CD14-positive monocyte (primary cell): ENCODE data around the gene GCDH. TPM values are rescaled to one million over a fixed set of nuclear protein-coding genes. Genes with fewer than 3 reads are reported as not detected.

ENCODE experiments used
- DNase-seq, 3 donors: peaks; one replicate each; pipeline ENCODE4 v3.0.0-alpha.2; 2011 to 2022
- H2AFZ ChIP-seq: 2 replicates; pipeline ENCODE4 v1.6.0; 2012; ENCODE audit warnings: mild to moderate bottlenecking, low read depth, low read length, inconsistent platforms; ENCODE audit not compliant: insufficient read depth, poor library complexity, severe bottlenecking
- H3K27ac ChIP-seq, 2 donors: 1 replicate in 1 of 2; 2 replicates in 1 of 2; pipeline ENCODE4 v1.5.1; 2012 to 2013; ENCODE audit warnings: low read length in 2 of 2, control low read depth in 1 of 2, inconsistent platforms in 1 of 2, low read depth in 1 of 2, mild to moderate bottlenecking in 1 of 2
- H3K27me3 ChIP-seq, 2 donors: one replicate each; pipeline versions ENCODE4 v1.6.0 to v1.6.1; 2011 to 2013; ENCODE audit warnings: low read length in 2 of 2; ENCODE audit not compliant: control insufficient read depth in 2 of 2, insufficient read depth in 2 of 2
- H3K36me3 ChIP-seq, 2 donors: replicated peaks in 1 of 2; 1 replicate in 1 of 2; 2 replicates in 1 of 2; pipeline versions ENCODE4 v1.5.1 to v1.6.1; 2012 to 2013; ENCODE audit warnings: low read length in 2 of 2, control low read depth in 1 of 2, inconsistent platforms in 1 of 2, mild to moderate bottlenecking in 1 of 2; ENCODE audit not compliant: insufficient read depth in 2 of 2, control insufficient read depth in 1 of 2
- H3K4me1 ChIP-seq, 2 donors: 1 replicate in 1 of 2; 2 replicates in 1 of 2; pipeline versions ENCODE4 v1.5.1 to v1.6.1; 2012 to 2013; ENCODE audit warnings: low read length in 2 of 2, control low read depth in 1 of 2, inconsistent platforms in 1 of 2, mild to moderate bottlenecking in 1 of 2, moderate library complexity in 1 of 2; ENCODE audit not compliant: insufficient read depth in 2 of 2, control insufficient read depth in 1 of 2
- H3K4me2 ChIP-seq: replicated peaks from 2 replicates; pipeline ENCODE3; 2012; ENCODE audit warnings: low read length, moderate library complexity, mild to moderate bottlenecking; ENCODE audit not compliant: poor library complexity, severe bottlenecking; ENCODE audit errors: extremely low read depth
- H3K4me3 ChIP-seq, 3 experiments: fragments of 200-600 bp in 1 of 3; sonication (generic) in 1 of 3; replicated peaks in 1 of 3; 1 replicate in 2 of 3; 2 replicates in 1 of 3; pipeline ENCODE4 v1.5.1; 2011 to 2013; ENCODE audit warnings: low read length in 3 of 3, mild to moderate bottlenecking in 3 of 3, control low read depth in 2 of 3, low read depth in 2 of 3, inconsistent platforms in 1 of 3, moderate library complexity in 1 of 3
- H3K79me2 ChIP-seq: 2 replicates; pipeline ENCODE4 v1.6.0; 2012; ENCODE audit warnings: mild to moderate bottlenecking, control low read depth, inconsistent platforms, low read length, moderate library complexity; ENCODE audit not compliant: insufficient read depth
- H3K9ac ChIP-seq: 2 replicates; pipeline ENCODE4 v1.6.0; 2017; ENCODE audit warnings: low read length, mild to moderate bottlenecking; ENCODE audit not compliant: insufficient read depth, poor library complexity, severe bottlenecking
- H3K9me3 ChIP-seq, 2 donors: replicated peaks in 1 of 2; 1 replicate in 1 of 2; 2 replicates in 1 of 2; pipeline versions ENCODE4 v1.5.1 to v1.6.1; 2012 to 2013; ENCODE audit warnings: low read length in 2 of 2, control low read depth in 1 of 2; ENCODE audit not compliant: control insufficient read depth in 1 of 2, insufficient read depth in 1 of 2
- H4K20me1 ChIP-seq: 2 replicates; pipeline ENCODE4 v1.6.0; 2012; ENCODE audit warnings: mild to moderate bottlenecking, low read length, control low read depth, moderate library complexity; ENCODE audit not compliant: insufficient read depth
- H3K27ac Mint-ChIP-seq, 7 donors: one replicate each; pipeline ENCODE4 v1.8.0; 2020; ENCODE audit warnings: mild to moderate bottlenecking in 7 of 7, mixed read lengths in 7 of 7, moderate library complexity in 6 of 7, inconsistent platforms in 2 of 7
- H3K27me3 Mint-ChIP-seq, 3 donors: one replicate each; pipeline ENCODE4 v1.8.0; 2021 to 2022; ENCODE audit warnings: low read depth in 3 of 3, mild to moderate bottlenecking in 3 of 3, mixed read lengths in 3 of 3, moderate library complexity in 3 of 3, inconsistent platforms in 1 of 3
- H3K36me3 Mint-ChIP-seq, 2 donors: one replicate each; pipeline ENCODE4 v1.8.0; 2020; ENCODE audit warnings: mixed read lengths in 2 of 2, inconsistent platforms in 1 of 2, mild to moderate bottlenecking in 1 of 2
- H3K4me1 Mint-ChIP-seq: one replicate; pipeline ENCODE4 v1.8.0; 2020; ENCODE audit warnings: mild to moderate bottlenecking, mixed read lengths
- H3K4me3 Mint-ChIP-seq, 2 donors: one replicate each; pipeline ENCODE4 v1.8.0; 2020; ENCODE audit warnings: mild to moderate bottlenecking in 2 of 2, mixed read lengths in 2 of 2, moderate library complexity in 1 of 2
- H3K9me3 Mint-ChIP-seq, 7 donors: one replicate each; pipeline ENCODE4 v1.8.0; 2020 to 2022; ENCODE audit warnings: mixed read lengths in 7 of 7, mild to moderate bottlenecking in 6 of 7, moderate library complexity in 6 of 7, inconsistent platforms in 2 of 7
- WGBS: methylation state at CpG from one replicate; pipeline ENCODE4 v1.1.5; 2013; ENCODE audit warnings: missing lambda C conversion rate; ENCODE audit not compliant: insufficient coverage; 5-methylcytosine and 5-hydroxymethylcytosine counted together
- intact Hi-C, 2 donors: fragments of 100-400 bp; cut with micrococcal nuclease; formaldehyde crosslinking; loops; one replicate each; pipeline versions ENCODE4 v1.15.0 to v1.15.1; 2023
- polyA plus RNA-seq, 3 donors: library from polyadenylated mRNA; depleted of rRNA in 1 of 3; unstranded in 2 of 3; stranded (reverse) in 1 of 3; fragments of 300-500 nt in 2 of 3; fragments of >200 nt in 1 of 3; fragmentation: Illumina TruSeq in 2 of 3; gene quantifications; 1 replicate in 2 of 3; 2 replicates in 1 of 3; pipeline ENCODE4 v1.2.3, GENCODE V29; 2012 to 2021
- TF ChIP-seq, protein P1 (sequence below): fragments of 200-600 bp; IDR thresholded peaks from one replicate; pipeline ENCODE4 v1.8.0; 2022; ENCODE audit warnings: antibody characterized with exemption, mild to moderate bottlenecking

The GCDH gene
- polyA plus RNA-seq, 3 donors, result 7.3 to 30.5 (median 9.6) TPM

DNA sequence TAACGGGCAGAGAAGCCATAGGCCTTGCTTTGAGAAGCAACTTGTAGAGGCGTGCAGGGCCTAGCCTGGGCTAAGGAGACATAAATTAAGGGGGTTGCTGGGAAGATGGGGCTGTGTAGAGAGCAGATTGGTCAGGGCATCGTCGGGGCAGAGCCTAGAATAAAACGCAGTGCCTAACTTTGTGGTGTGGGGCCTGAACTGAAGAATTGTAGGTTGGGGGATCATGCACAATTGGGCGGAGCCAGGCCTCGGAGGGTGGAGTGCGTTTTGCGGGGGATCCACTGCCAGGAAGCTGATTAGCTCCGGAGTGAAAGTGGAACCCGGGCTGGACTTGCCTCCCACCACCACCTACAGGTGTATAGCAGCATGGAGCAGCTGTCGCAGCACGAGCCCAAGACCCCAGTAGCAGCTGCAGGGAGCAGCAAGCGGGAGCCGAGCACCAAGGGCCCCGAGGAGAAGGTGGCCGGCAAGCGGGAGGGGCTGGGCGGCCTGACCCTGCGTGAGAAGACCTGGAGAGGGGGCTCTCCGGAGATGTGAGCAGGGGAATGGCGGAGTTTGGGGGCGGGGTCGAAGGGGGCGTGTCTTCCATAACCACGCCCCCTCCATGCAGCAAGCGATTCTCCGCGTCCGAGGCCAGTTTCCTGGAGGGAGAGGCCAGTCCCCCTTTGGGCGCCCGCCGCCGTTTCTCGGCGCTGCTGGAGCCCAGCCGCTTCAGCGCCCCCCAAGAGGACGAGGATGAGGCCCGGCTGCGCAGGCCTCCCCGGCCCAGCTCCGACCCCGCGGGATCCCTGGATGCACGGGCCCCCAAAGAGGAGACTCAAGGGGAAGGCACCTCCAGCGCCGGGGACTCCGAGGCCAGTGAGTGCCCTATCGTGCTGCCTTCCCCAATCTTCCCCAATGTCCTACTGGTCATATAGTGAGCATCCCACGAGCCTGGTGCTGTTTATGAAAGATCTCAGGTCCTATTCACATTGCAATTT, 23.6 kb upstream of the GCDH start:
- H3K4me1 Mint-ChIP-seq, result peaks cover 6% of the 10 kb centered on the region
- WGBS, result 3% methylated on average over 26 of the region's 51 CpGs
- Histone ChIP-seq H3K36me3 (no peaks in the 10 kb centered on the region), H2AFZ (peak overlapping the region; percentile 91), H3K9ac (peak overlapping the region; percentile 61), H3K27ac (no peak overlapping the region), H3K9me3 (no peaks in the 10 kb centered on the region), H3K4me1 (peaks cover 12 to 13% of the 10 kb centered on the region in 2 donors), H3K27me3 (peaks cover 0 to 2% of the 10 kb centered on the region in 2 donors), H3K79me2 (no peaks in the 10 kb centered on the region), H4K20me1 (no peaks in the 10 kb centered on the region), H3K4me2 (peak overlapping the region; percentile 93), H3K4me3 (peak overlapping the region; percentile 40 to 81 (median 44))
- TF ChIP-seq, protein P1, sequence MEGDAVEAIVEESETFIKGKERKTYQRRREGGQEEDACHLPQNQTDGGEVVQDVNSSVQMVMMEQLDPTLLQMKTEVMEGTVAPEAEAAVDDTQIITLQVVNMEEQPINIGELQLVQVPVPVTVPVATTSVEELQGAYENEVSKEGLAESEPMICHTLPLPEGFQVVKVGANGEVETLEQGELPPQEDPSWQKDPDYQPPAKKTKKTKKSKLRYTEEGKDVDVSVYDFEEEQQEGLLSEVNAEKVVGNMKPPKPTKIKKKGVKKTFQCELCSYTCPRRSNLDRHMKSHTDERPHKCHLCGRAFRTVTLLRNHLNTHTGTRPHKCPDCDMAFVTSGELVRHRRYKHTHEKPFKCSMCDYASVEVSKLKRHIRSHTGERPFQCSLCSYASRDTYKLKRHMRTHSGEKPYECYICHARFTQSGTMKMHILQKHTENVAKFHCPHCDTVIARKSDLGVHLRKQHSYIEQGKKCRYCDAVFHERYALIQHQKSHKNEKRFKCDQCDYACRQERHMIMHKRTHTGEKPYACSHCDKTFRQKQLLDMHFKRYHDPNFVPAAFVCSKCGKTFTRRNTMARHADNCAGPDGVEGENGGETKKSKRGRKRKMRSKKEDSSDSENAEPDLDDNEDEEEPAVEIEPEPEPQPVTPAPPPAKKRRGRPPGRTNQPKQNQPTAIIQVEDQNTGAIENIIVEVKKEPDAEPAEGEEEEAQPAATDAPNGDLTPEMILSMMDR, result no peak
- peaks cover 2 to 9% (median 9%) of the 10 kb centered on the region in 3 donors for H3K27me3 Mint-ChIP-seq
- peaks cover 0 to 12% (median 0%) of the 10 kb centered on the region in 7 donors for H3K9me3 Mint-ChIP-seq
- no peaks in the 10 kb centered on the region for H3K36me3 Mint-ChIP-seq
- peak; percentile 55 to 75 (median 62) for DNase-seq
- H3K4me3 Mint-ChIP-seq, result peak overlapping the region; percentile 65 to 82
- intact Hi-C loops, result no loop called here
- H3K27ac Mint-ChIP-seq, result peak overlapping the region in 2 of 7 donors; percentile 35 to 38

DNA sequence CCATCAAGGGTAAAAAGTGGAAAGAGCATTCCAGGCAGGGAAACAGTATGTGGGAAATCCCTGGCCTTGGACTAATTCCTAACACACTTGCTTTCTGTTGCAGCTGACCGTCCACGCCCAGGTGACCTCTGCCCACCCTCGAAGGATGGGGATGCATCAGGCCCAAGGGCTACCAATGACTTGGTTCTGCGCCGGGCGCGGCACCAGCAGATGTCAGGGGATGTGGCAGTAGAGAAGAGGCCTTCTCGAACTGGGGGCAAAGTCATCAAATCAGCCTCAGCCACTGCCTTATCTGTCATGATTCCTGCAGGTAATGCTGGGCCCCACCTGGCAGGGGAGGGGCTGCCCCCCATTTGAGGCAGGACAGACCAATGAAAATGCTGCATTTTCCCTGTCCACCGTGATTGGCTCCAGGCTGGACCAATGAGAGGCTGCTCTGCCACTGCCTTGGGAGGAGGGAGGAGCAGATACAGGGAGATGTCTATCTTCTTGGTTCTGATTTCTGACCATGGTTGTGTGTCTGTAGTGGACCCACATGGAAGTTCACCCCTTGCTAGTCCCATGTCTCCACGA, 22.3 kb upstream of the GCDH start:
- H3K27ac Mint-ChIP-seq, result no peak overlapping the region
- H3K4me3 Mint-ChIP-seq, result peak overlapping the region in 1 of 2 donors; percentile 26
- WGBS, result 94% methylated on average over 9 of the region's 10 CpGs
- peaks cover 11% of the 10 kb centered on the region for H3K4me1 Mint-ChIP-seq
- Histone ChIP-seq H3K4me3 (no peak overlapping the region), H3K9ac (no peak overlapping the region), H3K9me3 (peaks cover 0 to 10% of the 10 kb centered on the region in 2 donors), H3K79me2 (no peaks in the 10 kb centered on the region), H3K36me3 (no peaks in the 10 kb centered on the region), H3K27ac (no peak overlapping the region), H3K27me3 (peaks cover 0 to 2% of the 10 kb centered on the region in 2 donors), H3K4me2 (no peak overlapping the region), H3K4me1 (peaks cover 12 to 13% of the 10 kb centered on the region in 2 donors), H2AFZ (no peak overlapping the region), H4K20me1 (no peaks in the 10 kb centered on the region)
- H3K27me3 Mint-ChIP-seq, result peaks cover 3 to 9% (median 9%) of the 10 kb centered on the region in 3 donors
- intact Hi-C loops, result no loop called here
- H3K9me3 Mint-ChIP-seq, result peaks cover 6 to 20% (median 10%) of the 10 kb centered on the region in 7 donors
- TF ChIP-seq, protein P1, result no peak
- H3K36me3 Mint-ChIP-seq, result peaks cover 0 to 10% of the 10 kb centered on the region in 2 donors
- DNase-seq, result no peak
